ENCODE data around the gene PCSK2.

Gene PCSK2

GRCh38 chr20:17510548-17510947, 283.7 kb downstream of the PCSK2 start:
- DNase-seq = no peak

- DNase-seq = no peak
These were observed 284.6 kb downstream of the PCSK2 start for GRCh38 chr20:17511401-17511800.

- no peak for DNase-seq
These were observed 287.1 kb downstream of the PCSK2 start for GRCh38 chr20:17513939-17514338.

- no peak for DNase-seq
These were observed 288.2 kb downstream of the PCSK2 start for GRCh38 chr20:17515053-17515452.

DNA sequence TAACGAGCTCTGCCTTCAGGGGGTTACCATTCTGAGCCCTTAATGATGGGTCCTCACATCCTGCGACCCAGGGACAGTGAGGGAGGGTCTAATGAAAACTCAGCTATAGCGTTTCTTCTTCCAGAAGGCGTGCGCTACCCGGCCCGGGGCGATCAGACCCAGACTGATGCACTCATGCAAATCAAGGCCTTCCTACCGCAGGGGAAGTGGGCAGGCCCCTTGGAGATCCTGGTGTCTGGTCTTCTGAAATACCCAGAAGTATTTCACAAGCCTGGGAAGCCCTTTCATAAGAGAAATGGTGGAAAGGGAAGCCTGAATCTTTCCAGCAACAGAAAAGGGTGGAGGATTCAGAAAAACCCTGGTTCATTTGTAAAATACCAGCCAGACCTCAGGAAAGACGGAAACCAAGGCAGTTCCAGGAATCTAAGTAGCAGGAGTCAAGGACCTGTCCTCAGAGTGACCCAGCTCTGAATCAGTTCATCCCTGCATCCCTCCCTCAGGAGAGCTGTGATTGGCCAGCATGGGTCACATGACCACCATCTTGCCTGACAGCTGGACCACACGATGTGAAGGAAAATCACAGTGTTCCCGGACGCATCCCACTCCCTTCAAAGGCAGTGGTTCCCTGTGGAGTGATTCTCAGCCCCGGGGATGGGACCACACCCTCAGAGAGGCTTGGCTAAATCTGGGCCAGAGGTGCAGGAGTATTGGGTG, 291.7 kb downstream of the PCSK2 start:
- DNase-seq = no peak

GRCh38 chr20:17519606-17520285, 292.9 kb downstream of the PCSK2 start:
- no peak for DNase-seq

DNA sequence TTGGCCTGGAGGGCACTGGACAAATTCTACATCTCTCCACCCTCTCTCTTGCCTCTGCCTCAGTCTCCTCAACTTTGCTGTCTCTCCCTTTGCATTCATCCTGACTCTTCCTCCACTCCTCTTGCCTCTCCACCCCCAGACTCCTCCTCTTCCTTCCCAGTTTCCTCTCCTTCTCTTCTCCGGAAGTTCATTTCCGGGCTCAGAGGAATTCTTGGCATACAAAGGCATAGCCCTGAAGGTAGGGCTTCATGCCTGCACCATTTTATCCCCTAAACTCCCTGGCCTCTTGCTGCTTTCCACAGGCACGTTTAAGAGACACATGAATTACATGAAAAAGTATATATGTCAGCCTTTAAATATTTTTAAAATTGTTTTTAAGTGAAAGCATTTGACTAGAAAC, 293.7 kb downstream of the PCSK2 start:
- DNase-seq = no peak

DNA sequence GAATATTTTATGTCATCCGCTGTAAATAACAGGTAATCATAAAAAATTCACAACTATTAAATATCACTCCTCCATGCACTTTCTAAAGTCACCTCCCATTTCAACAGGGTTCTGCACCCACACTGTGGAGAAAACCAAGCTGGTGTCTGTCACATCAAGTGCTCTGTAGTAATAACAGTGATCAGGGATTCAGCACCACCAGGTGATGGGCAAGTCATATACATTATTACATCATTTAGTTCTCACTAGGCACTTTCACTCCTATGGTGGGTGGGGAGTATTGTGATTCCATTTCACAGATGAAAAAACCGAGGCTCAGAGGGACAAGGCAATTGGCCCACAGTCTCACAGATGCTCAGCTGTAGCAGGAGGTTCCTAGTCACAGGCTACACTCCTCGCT, 295.7 kb downstream of the PCSK2 start:
- DNase-seq = no peak

DNA sequence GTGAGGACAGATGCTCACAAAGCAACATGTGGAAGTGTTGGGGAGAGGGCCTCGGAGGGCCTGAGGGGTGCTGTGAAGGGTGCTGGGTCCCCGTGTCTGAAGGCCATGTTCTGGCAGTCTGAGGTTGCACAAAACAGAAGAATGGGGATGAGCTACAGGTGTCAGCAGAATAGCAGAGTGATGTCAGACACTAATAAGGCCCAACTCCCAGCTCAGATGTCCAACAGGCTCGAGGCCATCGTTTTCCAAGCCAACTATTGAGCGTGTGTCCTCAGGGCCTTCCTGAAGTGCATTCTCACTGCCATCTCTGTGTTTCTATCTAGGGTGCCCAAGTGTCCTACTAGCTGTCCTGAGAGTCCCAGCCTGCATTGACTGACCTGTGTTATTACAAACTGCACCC, 296.5 kb downstream of the PCSK2 start:
- DNase-seq = no peak

- no peak for DNase-seq
These were observed 297.7 kb downstream of the PCSK2 start for GRCh38 chr20:17524560-17524959.

DNA sequence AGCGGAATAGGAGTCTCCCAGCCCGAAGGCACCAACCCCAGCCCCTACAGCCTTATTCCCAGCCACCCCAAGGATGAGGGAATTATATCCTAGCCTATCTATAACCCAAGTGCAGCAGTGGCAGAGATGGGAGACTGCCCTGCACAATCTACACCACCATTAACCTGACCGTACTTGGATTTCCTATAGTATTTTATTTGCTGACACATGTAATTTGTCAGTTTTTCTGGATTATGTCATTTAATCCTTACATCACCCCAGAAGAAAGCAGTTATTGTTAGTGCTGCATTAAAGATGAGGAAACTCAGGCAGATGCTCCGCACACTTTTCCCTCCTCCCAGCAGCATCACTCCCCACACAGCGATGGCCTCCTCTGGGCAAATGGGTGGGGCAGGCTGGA, 298.3 kb downstream of the PCSK2 start:
- DNase-seq = no peak

DNA sequence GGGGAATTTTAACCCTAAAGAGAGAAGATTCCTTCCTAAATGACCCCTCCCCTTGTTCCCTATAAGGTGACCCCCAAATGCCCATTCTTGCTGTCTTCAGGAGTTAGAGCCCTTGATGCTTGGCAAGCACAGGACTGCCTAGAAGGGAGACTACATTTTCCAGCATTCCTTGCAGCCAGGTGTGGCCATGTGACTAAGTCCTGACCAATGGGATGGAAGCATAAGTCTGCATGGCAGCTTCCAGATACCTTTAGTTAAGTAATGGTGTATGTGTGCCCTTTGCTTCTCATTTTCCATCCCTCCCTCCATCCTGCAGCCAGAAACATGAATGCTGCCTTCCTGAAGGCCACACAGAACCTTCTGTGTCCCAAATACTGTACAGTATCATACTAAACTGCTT, 298.8 kb downstream of the PCSK2 start:
- no peak for DNase-seq

- DNase-seq = no peak
These were observed 302.7 kb downstream of the PCSK2 start for GRCh38 chr20:17529586-17529985.

- DNase-seq = no peak
These were observed 303.3 kb downstream of the PCSK2 start for GRCh38 chr20:17530153-17530552.

DNA sequence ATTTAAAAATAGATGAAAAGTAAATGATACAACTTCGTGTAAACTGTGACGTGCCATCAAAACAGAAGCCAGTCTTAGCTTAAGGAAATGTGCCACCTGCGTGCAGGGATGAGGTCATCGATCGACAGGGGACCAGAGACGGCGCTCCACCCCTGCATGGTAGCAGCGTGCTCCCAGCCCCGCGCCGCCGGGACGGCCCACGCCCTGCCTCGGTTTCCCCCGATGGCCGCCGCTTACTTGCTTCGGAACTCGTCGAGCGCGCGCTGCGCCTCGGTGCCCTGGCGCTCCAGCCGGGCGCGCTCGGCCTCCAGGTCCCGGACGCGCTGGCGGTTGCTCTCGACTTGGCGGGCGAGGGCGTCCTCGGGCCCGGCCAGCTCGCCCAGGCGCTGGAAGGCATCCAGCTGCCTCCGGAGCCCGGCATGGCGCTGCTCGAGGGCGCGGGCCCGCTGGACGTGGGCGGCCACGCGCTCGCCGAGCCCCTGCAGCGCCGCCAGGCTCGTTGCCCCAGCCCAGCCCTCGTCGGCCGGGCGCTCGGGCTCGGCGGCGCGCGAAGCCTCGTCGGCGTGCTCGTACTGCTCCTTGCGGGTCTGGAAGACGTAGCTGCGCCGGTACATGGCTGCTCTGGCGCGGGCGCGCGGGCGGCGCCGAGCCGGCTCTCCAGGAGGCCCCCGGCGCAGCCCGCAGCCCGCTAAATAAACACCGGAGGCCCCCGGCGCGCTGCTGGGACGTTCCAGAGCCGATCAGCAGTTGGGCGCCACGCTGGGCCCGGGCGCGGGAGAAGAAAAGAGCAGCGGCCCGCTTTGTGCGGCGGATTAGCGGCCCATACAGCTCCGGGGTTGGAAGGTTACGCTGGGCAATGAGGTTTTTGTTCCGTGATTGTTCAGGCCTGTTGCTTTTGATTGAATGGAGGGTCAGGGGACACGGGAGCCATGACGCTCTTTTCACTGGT, 304.1 kb downstream of the PCSK2 start, which contains the start of gene BFSP1:
BFSP1 (minus strand) TSS at position 664 of the 949 bp plus-strand sequence; CDS start at position 614, 50 bp downstream.
- no peak for DNase-seq

DNA sequence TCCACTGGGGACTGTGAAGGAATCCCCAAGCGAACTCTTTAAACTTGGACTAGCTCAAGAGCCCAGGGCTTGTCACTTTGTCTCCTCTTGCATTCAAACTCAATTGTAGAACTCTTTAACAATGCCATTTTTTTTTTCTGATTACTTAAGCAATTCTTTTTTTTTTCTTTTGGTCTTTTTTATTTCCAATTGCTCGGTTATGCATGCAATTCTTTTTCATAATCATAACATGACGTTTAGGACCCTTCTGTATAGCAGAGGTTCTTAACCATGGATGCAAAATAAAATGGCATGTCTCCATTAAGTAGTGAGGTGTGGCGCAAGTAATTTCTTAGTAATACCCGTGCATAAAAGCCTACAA, 304.8 kb downstream of the PCSK2 start:
- DNase-seq = no peak

GRCh38 chr20:17533396-17533795, 306.6 kb downstream of the PCSK2 start:
- no peak for DNase-seq

DNA sequence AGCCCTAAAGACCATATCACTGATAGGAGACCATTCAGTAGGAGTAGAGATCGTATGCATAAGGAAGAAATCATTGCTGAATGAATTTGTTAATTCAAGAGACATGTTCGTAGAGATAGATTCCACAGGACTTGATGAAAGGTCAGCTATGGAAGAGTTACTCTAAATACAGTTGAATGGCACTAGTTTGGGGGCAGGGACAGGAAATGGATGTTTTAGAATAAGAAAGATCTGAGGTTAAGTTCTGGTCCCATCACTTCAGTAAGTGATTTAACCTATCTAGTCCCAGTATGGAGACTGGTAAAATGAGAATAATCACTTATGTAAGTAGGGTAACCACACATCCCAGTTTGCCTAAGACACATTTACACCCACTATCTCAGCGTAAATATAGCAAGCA, 307.2 kb downstream of the PCSK2 start:
- no peak for DNase-seq

All from effector CD8-positive, alpha-beta T cell (primary cell).